Stimulated activated CD4-positive, alpha-beta T cell treated with anti-CD3 and anti-CD28 coated beads, Interleukin-1b, Interleukin-23, amount 100 ng/mL, for 4 hours (primary cell): ENCODE data around the gene SLC5A12.

Experiments used
- DNase-seq, 2 donors: peaks; one replicate each; pipeline ENCODE4 v3.0.0-alpha.2; 2020; ENCODE audit warnings: low read depth in 2 of 2

SLC5A12 gene

DNA sequence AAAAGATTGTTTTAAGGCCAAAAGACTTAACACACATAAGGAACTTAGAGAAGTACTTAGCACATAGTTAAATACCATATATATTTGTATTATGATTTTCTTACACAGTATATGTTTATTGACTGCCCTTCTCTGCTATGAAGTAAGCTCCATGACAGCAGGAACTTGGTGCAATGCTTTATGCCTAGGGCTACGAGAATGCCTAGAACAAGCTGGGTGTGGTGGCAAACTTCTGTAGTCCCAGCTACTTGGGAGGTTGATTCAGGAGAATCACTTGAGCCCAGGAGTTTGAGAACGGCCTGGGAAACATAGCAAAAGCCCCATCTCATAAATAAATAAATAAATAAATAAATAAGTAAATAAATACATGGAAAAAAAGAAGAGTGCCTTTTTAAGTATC is 1.9 kb downstream of the SLC5A12 start:
- DNase-seq, result no peak

DNA sequence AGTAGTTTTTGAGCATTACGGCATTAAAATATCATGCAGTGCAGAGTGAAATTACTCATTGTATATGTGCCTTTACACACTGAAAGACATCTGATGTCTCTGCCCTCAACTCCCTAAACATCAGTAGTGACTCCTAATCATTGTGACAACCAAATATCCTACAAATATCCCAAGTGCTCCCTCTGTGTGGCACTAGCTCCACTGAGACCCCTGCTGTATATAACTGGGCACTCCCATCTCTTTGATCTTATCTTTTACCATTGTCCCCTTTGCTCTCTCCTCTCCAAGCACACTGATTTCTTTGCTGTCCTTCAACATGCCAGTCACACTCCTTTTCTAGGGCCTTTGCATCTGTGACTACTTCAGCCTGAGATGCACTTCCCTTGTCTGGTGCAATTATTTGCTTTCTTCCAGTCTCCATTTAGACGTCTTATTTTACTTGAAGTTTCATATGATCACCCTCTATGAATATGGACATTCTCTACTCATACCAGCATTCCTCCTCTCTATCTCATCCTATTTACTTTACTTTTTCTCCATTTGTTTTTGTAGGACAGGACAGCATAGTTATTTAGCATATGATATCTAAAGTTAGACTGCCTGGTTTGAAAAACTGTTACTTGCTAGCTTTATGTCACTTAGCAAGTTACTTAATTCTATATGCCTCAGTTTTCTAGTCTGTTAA is 2.4 kb downstream of the SLC5A12 start:
- DNase-seq, result no peak

DNA sequence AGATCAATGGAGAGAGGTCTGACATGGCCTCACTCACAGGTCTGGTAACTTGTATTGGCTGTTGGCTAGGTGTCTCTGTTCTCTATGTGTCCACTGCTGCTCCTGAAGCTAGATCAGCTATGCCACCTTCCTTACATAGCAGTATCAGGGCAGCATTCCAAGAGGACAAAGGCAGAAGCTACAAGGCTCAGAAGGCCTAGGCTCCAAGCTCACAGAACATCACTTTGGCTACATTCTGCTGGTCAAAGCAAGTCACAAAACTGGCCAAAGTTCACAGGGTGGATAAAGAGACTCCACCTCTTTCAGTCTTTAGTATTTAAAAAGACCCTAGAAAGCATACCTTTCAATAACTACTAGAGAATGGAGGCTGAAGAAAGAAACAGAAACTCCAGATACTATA is 4.1 kb downstream of the SLC5A12 start:
- DNase-seq, result no peak

DNA sequence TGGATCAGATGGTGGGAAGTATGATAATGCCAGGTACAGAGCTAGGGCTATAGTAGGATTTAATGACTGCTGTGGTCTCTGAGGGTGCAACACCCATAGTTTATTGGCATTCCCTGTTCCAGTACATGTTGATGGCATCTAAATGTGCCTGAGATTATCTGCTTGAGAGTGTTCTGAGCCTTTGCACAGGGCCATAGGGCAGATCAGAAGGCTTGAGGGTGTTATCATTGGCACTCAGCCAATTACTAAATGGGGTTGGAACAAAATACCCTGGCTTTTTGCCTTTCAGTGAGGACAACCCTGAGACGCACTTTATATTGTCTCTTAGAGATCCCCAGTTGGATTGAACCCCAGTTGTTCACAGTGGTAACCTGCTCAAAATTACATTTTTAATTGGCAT is 6.7 kb downstream of the SLC5A12 start:
- no peak for DNase-seq

DNA sequence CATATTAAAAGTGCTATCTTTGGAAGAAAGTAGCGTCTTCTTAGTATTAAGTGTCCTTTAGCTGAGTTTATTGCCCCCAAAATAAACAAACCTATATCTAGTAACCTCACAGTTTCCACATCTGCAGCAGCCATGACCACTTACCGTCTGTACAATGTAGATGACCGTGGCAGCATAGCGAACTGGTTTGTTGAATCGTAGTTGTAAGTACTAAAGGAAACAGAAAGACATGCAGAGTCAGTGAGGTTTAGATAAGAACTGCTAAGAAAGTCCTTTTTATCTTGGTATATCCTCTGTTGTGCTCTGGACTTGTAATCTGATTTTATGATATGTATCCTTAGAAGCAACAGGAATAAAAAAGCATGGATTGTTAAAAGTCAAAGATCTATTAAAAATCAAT is 9.4 kb downstream of the SLC5A12 start:
- no peak for DNase-seq

DNA sequence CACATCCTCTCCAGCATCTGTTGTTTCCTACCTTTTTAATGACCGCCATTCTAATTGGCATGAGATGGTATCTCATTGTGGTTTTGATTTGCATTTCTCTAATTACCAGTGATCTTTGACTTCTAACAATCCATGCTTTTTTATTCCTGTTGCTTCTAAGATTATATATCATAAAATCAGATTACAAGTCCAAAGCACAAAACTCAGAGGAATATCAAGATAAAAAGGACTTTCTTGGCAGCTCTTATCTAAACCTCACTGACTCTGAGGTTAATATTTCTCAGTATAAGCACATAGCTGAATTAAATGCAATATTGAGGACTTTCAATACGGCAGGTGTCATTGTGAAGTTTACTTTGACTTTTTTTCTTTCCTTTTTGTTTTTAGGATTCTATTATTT is 11.4 kb downstream of the SLC5A12 start:
- DNase-seq, result no peak

DNA sequence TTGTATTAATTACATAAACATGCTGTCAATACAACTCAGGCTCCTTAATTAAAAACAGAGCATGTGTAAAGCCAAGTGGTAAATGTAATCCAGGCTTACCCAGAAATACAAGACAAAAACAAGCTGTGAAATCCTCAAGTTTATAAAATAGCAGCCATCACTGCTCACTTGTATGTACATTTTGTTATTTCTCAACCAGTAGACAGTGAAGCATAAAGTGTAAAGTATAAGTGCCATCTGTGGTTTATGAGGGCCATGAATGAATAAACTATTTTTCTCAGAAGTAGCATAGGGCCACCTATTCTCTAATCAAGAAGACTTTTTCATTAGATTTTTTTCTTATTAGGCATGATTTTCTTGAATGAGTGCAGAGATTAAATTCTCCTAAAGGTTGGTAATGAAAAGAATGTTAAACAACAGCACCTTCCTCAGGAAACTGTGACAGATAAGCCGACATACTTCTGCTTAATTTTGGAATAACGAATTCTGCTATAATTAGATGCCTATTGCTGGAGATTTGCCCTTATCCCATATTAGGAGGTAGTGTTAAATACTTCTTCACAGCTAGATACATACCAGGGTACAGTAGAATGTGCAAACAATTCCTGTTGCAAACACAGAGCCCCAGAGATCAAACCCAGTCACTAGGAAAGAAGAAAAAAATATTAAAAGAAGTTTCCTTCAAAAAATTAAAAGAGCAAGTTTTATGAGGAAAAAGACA is 13.0 kb downstream of the SLC5A12 start:
- DNase-seq, result no peak

DNA sequence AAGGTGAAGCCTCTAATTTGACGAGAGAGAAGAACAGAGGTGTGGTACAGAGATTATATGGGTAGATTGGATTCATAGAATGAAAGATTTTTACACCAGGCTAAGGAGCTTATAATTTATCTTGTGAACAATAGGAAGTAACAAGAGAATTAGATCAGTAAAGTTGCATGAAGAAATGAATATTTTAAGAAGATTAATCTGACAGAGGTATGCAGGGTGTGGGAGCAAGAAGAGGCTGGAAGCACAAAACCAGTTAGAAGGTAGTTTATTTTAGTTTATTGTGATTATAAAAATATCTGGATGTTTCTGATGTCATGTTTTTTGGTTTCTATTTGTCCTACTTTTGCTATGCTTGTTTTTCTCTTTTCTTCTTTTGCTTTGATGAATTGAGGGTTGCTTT is 15.7 kb downstream of the SLC5A12 start:
- no peak for DNase-seq

DNA sequence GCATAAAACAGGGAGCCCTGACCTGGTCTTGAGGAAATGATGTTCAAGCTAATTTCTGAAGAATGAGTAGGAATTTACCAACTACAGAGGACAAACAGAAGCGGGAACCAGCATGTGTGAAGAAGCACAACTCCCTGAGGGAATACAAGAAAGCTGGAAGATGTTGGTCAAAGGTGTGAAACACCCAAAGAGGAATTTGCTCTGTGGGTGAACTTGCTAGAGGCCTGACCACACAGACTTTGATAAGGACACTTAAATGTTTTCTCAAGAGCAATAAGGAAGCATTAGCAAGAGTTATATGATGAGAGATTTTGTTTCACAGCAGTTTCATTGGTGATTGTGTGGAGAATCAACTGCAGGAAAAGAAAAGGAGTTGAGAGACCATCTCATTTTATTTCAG is 17.6 kb downstream of the SLC5A12 start:
- DNase-seq, result no peak

DNA sequence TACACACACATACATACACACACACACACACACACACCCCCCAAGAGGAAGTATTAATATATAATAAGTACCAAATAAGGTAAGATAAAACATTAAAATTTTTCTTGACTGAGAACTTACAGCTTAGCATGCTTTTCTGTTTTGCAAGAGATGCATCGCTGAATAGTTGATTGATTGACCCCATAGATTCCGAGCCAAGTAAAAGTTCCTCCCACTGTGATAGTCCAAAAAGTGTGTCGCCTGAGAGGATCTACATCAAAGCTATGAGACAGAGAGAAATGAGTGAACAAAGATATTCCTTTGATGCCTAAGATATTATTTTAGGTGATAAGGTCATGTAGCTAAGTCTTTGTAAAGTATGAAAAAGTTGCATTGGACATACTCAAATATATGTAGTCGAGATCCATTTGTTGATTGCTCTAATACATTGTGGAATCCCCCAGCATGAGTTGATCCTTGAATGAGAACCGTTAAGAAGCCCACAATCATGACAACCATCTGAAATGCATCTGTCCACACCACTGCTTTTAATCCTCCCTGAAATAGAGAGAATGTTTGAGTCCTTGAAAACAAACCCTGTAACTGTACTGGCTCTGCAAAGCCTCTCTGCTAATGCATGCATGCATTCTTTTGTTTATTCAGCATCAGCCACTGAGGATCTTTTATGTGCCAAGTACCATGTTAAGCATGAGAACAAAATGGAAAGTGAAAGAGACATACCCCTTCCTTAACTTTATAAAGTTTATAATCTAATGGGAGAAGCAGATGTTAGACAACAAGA is 18.3 kb downstream of the SLC5A12 start:
- DNase-seq, result no peak

DNA sequence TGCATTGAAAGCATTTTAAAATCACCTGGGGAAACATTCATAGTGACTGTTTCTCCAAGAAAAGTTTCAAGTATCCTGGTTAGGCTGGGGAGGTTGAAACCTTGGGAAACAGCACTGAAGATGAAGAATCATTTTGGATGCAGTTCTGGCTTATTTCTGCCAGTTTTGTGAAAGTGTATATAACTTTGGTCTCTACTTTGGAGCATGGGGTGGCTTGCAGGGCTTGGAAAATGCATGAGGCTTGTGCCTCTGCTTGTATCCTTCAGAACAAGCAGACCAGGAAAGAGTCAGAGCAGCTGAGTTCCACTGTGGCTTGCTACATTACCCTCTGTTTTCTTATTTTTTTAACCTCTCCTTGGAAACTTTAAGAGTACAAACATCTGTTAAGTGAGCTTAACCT is 19.5 kb downstream of the SLC5A12 start:
- no peak for DNase-seq

DNA sequence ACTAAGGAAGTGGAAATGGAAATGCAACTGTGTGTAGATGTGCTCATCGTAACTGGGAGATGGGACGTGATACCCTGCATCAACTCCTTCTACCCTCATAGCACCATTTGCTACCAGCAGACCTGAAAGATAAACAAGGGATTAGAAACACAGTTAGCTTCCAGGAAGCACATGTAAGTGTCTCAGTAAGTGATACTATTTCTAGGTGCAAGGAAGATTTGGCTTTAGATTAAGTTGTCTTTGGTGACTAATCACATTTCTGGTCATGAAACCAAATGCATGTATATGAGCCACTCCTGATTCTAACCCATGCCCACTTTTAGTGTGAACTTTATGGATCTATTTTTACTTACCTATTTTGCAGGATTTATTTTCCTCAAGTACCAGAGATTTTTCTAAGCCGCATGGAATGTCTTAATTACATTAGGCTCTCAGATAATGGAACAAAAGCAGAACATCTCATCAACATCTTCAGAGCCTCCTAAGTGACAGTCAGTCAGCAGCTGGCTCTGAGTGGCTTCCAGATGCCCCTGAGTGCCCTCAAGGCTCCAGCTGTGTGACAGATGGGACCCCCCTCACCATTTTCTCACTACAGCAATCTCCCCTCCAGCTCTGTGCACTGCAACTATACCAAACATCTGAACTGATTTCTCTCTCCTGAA is 21.2 kb downstream of the SLC5A12 start:
- DNase-seq, result no peak

DNA sequence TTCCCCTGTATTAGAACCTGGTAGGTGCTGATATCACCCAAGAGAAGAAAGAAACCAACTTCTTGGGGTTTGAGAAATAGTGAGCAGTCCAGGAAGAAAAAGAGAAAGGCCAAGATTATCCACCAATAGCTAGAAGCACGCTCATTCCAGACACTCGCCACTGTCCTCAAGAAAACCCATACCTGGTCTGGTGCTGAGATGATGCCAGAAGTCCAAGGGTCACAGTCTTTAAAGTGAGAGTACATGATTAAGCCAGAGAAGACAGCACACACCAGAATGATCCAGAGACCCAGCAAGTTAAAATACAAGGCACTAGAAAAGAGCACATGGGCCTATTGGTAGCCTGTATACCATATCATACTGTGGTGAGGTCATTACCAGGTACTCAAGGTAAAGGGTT is 23.6 kb downstream of the SLC5A12 start:
- no peak for DNase-seq

DNA sequence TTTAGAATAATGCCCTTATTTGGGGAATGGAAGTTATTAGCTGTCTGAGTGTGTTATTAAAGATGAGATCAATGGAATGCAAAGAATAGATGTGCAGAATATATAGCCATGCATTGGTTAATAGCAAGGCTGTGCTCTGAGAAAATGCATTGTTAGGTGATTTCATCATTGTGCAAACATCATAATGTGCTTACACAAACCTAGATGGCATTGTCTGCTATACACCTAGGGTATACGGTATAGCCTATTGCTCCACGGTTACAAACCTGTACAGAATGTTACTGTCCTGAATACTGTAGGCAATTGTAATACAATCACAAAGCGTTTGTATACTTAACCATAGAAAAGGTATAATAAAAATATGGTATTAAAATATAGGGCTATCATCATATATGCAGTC is 25.5 kb downstream of the SLC5A12 start:
- DNase-seq, result no peak

DNA sequence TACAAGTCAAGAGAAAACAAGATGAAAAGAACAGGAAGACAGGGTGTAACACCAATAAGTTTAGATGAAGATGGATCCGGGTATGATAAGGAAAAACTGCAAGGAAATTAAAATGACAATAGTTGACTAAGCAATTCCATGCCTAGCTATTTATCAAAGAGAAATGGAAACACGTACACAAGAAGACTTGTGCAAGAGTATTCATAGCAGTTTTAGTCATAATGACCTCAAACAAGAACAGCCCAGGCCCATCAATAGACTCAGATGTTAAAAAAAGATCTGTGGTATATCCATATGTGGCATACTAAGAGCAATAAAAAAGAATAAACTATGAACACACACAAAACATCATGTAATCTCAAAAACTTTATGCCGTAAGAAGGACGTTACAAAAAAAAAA is 33.2 kb downstream of the SLC5A12 start:
- no peak for DNase-seq

DNA sequence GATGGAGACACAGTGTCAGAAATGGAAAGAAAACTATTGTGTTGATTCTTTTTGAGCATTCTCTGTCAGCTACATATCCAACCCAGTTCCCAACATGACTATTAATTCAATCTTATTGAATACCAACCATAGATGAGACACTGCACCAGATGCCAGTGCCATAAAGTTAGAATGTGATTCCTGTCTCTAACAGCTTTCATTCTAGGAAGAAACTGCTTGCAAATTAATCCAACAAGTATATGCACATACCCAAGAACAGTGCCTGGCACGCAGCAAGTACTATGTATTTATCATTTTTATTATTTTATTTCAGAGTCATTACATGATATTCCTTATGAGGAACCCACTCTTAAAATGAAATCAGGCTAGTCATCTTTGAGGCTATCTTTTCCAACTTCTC is 34.5 kb downstream of the SLC5A12 start:
- no peak for DNase-seq

DNA sequence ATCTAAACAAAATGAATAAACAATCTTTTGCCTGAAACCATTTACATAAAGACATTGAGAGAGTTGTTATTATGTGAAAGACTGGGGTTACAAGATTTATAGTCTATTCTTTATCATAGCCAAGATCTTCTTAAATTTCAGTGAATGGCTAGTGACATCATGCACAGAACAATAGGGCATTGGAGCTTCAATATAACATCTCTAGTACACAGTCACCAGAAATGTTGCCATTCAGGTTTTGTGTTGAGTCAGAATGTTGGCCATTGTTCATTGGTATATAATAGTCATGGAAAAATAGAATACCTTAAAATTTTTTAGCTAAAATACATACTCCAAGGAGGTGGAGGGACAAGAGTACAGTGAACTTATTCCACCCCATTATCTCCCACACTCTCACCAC is 44.3 kb downstream of the SLC5A12 start:
- no peak for DNase-seq

DNA sequence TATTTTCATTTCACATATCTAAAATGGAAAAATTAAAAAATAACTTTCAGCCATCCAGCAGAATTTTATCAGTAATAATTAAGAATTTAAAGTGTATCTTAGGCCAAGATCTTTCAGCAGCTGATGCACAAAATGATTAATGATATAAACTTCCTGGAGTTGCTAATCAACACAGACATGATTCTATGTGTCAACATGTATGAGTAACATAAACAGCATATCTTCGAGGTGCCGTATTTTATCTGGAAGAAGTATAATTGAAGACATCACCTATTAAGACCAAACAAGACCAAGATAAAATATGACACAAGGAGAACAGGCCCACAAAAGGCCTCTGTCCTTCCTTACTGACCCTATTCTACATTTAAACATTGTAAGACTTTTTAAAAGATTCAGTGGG is 45.2 kb downstream of the SLC5A12 start:
- no peak for DNase-seq

DNA sequence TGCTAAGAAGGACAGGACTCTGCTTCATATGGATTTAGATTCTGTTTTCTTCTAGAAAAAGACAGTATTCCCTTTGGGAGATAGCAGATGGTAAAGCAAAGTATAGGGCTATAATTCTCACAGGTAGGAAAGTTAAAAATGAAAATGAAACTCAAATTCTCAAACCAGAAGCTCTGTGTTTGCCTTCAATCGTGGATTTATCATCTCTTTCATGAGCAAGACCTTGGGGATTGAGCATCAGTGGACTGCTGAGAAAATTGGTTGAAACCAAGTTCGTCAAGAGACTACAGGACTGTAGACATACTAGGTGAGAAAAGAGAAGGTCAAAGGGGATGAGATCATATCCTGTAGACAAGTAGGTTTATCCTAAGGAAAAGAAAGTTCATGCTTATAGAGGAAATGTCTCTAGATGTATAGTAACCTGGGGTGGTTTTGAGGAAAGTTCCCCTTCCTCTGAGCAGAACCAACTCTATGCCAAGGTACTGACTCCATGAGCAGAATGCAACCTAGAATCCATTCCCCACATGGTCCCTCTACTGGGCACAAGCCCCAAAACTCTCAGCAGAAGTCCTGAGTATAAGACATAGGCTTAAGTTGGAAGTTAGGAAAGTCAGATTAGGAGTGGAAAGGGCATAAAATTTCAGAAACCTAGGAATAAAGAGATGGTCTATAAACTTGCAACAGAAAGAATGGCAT is 46.5 kb downstream of the SLC5A12 start:
- no peak for DNase-seq

DNA sequence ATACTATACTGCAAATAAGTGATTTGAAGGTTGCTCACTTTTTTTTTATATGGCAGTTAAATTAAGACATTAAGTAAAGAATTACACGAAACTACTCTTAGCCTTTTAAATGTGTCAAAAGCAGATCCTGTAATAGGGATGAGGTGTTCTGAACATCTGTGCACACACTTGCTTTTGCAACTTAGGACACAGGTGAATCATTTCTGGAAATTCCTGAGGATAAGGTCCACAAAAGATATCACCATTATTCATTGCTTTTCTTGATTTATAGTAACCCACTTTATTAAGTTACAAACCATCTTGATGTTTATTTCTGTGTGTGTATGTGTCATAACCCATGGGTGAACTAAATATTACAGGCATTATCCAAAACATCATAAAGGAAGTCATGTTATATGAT is 55.9 kb downstream of the SLC5A12 start:
- DNase-seq, result no peak

DNA sequence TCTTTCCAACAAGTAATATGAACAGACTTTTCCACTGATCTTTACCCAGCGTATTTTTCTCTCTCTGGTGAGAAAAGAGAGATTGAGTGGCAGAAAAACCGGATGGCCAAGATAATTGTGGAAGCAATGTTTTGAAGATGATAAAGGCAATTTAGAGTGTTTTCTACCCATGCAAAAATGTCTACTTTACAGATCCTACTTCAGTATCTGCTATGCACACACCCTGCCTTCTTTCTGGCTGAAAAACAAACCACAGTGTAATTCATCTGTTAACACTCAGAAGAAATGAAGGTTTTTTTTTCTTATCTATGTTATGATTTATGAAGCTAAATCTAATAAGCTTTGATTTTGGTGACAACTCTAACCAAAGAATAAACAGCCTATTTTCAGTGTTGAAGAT is 56.8 kb downstream of the SLC5A12 start:
- DNase-seq, result no peak

DNA sequence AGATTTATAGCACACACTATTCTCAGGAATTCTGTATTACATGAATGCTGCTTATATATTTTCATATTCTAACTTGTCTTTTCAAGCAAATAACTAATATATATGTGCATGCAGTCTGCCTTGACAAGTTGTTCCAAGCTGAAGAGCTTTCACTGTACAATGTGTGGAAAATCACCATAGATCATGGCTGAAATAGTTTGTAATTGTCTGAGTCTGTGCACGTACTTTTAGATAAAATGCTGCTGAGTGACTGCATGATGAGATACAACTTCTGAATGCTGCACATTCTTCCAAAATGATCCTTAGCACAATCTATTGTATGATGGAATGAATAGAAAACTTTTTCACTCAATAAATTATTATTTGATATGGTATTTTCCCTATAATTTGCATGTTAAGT is 58.9 kb downstream of the SLC5A12 start:
- no peak for DNase-seq
